GM18505 (cell line): ENCODE data around the gene DDTL.
"Not testable (repeated sequence)": the region's sequence is repeated elsewhere in the genome, so short reads cannot be mapped to it uniquely, and the experiment has no call there.

Source experiments
- ATAC-seq: cut with Tn5 transposase; IDR thresholded peaks from one replicate; pipeline ENCODE4 v1.9.1; 2021; ENCODE audit not compliant: unreplicated experiment
- POLR2A ChIP-seq: IDR thresholded peaks from 4 replicates; pipeline ENCODE4 v1.6.1; 2011; ENCODE audit warnings: borderline replicate concordance; ENCODE audit not compliant: insufficient read depth, insufficient read length; ENCODE audit errors: extremely low read depth

Gene DDTL

DNA sequence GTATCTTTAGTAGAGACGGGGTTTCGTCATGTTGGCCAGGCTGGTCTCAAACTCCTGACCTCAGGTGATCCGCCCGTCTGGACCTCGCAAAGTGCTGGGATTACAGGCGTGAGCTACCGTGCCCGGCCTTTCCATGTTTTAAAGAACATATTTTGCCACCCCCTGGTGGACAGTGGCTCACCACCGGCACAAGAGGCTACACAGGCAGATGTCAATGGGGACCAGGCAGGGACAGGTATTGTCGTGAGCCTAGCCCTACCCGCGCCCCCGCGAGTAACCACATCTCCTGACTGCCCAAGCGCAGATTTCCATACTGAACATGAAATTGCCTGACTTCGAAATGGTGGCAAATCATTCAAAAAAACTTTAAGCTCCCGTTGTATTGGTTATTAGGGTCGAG, 594 bp upstream of the DDTL start:
- ATAC-seq: peak; percentile 22

DNA sequence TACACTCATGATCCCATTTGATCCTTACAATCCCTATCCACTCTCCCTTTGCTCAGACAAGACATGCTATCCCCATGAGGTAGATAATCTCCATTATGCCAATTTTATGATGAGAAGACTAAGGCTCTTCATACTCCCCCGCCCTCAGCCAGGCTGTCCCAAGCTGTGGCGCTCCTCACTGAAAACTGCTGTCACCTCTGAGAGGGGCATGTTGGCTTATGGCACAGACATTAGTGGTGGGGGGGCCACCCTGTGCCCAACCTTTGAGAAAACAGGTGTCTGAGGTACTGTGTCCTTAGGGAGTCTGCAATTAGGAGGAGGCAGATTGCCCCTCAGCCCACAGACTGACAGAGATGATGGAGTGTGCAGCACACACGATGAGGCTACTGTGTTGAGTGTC, 2.4 kb downstream of the DDTL start:
- no peak for TF ChIP-seq POLR2A
- no peak for ATAC-seq

DNA sequence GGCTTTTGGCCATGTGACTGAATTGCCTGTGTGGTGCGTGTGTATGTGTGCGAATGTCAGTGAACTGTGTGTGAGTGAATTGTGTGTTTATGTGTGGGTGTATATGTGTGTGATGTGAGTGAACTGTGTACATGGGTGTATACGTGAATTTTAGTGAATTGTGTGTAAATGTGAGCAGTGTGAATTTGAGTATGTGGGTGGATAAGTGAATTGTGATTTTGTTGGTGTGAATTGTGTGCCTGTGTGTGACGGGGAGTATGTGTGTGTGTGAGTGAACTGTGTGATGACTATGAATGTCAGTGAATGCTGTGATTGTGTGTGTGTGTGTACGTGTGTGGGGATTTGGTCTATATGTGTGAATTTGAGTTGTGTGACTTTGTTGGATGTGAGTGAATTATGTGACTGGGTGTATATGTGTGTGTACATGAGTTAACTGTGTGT, 3.5 kb downstream of the DDTL start:
- TF ChIP-seq POLR2A: no peak
- ATAC-seq: no peak

DNA sequence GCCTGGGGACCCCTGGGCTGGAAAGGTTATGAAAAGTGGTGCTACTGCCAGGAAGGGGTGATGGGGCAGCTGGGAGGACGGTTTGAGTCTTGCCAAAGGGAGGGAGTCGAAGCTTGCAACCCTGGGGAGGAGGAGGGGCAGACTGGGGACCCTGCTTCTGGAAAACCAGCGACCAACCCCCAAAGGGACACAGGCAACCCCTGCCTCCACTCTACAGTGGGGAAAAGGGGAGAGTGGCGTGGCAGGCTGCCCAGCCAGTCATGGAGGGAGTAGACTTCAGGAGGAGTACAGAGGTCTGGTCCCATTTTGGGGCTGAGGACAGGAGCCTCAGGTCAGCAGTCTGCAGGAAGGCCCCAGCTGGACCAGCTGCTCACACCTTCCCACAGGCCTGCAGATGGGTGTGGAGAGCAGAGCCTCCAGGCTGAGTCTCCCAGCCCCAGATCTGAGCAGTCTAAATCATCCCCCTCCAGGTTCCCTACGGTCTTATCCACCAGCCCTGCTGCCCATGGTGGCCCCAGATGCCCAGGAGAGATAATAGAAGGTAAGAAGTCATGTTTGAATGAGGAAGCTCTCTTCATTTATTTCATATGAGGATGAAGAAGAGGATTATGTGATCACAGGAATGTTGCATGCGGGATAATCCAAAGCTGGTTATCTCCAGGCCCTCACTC, 4.3 kb downstream of the DDTL start:
- TF ChIP-seq POLR2A: no peak
- ATAC-seq: no peak

DNA sequence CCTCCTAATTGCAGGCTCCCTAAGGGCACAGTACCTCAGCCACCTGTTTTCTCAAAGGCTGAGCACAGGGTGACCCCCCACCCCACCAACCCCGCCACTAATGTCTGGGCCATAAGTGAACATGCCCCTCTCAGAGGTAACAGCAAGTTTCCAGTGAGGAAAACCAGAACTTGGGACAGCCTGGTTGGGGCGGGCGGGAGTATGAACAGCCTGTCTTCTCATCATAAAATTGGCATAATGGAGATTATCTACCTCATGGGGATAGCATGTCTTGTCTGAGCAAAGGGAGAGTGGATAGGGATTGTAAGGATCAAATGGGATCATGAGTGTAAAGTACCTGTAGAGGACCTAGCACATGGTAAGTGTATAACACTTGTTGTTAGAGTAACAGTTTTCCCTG, 5.2 kb downstream of the DDTL start:
- not testable (repeated sequence) for ATAC-seq

DNA sequence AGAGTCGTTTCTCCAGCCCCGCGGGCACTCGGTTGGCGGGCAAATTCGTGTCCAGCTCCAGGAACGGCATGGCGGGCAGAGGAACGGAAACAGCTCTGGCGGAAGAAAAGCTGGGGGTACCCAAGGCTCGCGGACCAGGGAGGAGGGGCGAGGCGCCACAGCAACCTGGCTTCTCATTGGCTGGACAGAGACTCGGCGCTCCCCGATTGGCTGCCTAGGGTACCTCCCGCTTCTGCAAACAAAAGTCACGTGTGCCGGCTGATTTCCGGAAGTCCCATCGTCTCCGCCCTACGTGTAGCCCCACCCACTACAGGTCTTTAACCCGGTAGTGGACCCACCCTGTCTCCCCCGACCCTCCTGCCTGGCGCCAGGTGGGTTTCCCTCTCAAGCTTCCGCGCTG, 7.7 kb downstream of the DDTL start, which contains the start of gene DDT:
DDT (minus strand) TSS at position 97 of the 400 bp plus-strand sequence; CDS start at position 70, 27 bp downstream.
- ATAC-seq: peak; percentile 75

DNA sequence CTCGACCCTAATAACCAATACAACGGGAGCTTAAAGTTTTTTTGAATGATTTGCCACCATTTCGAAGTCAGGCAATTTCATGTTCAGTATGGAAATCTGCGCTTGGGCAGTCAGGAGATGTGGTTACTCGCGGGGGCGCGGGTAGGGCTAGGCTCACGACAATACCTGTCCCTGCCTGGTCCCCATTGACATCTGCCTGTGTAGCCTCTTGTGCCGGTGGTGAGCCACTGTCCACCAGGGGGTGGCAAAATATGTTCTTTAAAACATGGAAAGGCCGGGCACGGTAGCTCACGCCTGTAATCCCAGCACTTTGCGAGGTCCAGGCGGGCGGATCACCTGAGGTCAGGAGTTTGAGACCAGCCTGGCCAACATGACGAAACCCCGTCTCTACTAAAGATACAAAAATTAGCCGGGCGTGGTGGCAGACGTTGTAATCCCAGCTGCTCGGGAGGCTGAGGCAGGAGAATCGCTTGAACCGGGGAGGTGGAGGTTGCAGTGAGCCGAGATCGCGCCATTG, 8.2 kb downstream of the DDTL start:
- peak; percentile 25 for ATAC-seq

DNA sequence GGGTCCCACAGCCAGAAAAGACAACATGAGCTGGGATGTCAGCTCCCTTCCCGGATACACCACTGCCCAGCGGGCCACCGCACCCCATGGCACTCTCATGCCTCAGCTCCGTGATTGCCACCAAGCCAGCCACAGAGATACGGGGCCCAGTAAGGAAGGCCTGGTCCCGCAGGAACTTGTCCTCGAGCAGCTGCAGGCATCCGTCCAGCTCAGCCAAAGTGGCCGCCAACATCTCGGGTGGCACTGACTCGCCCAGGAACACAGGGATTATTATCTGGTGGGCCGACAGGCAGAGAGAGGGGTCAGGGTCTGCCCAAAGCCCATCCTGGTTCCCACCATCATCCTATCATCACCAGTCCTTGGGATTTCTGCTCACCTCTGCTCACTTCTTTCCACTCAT, 10.6 kb downstream of the DDTL start:
- ATAC-seq: not testable (repeated sequence)

DNA sequence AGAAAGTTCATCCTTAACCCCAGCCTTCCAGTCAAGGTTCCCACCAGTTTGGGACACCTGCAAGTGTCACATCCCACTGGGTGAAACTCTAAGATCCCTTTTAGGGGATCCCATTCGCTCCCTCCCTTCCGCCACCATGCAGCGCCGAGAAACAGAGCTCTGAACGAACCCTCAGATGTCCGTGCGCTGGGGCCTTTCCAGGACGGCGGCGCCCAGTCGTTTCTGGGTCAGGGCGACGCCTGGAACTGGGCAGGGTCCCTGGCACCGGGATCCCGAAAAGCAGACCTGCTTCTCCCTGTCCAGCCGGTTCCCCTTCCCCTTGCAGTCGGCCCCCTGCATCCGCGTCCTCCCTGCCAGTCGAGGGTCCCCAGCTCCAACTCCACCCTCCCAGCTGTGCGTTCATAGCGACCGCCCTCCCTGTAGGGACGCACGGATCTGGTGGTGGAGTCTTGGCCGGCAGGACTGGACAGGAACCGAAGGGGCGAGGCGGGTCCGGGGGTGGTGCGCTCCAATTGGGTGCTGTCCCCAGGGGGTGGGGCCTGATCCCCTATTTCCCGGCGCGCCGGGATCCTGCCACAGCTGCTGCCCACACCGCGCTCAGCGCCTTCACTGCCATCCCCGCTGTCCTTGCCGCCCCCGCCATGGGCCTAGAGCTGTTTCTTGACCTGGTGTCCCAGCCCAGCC, 13.0 kb downstream of the DDTL start, which contains the start of gene GSTT2:
GSTT2 (plus strand) TSS at position 578 of the 684 bp plus-strand sequence.
- not testable (repeated sequence) for ATAC-seq

DNA sequence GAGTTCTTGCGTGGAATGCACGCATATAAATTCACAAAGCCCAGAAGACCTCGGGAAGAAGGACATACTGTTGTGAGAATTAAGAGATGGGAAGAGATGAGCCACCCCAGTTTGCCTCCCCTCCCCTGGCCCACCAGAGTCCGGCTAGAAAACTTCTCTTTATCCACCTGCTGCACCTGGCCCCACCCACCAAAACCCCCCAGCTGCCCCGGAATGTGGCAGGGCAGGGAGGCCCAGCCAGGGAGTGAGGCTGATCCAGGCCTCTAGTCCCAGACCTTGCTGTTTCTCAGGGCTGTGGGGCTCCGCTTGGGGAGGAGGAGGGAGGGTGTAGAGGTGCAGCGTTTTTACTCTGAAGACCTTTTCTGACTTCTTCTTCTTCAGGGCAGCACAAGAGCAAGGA, 13.9 kb downstream of the DDTL start:
- not testable (repeated sequence) for ATAC-seq

DNA sequence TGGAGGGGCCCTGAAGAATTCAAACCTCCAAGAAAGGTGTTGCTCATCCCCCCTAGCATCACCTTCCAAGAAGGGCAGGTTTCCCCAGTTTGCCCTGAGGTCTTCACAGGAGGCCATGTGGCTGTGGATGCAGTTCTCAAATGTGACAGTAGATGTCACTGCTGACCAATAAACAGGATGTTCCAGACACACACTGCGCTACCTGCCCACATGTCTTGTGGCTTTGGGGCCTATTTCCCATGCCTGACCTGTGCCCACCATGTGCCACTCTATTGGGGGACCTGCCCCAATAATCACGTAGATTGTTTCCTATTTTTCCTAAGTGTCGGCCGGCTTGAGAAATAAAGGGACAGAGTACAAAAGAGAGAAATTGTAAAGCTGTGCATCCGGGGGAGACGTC, 17.7 kb downstream of the DDTL start:
- no peak for TF ChIP-seq POLR2A
- no peak for ATAC-seq

DNA sequence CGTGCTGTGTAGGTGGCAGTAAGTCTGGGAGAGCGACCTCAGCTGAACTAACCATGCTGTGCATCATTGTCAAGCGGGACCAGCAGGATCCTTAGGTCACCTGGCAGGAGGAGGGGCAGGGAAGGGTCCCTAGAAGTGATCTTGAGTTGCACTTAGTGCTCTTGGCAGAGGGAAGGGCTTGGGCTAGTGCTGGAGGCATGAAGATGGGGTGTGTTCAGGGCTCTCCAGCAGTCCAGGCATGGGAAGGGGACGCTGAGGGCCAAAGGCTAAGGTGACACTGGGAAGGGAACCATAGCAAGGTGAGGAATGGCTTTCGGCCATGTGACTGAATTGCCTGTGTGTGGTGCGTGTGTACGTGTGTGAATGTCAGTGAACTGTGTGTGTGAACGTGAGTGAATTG, 19.4 kb downstream of the DDTL start:
- not testable (repeated sequence) for ATAC-seq

DNA sequence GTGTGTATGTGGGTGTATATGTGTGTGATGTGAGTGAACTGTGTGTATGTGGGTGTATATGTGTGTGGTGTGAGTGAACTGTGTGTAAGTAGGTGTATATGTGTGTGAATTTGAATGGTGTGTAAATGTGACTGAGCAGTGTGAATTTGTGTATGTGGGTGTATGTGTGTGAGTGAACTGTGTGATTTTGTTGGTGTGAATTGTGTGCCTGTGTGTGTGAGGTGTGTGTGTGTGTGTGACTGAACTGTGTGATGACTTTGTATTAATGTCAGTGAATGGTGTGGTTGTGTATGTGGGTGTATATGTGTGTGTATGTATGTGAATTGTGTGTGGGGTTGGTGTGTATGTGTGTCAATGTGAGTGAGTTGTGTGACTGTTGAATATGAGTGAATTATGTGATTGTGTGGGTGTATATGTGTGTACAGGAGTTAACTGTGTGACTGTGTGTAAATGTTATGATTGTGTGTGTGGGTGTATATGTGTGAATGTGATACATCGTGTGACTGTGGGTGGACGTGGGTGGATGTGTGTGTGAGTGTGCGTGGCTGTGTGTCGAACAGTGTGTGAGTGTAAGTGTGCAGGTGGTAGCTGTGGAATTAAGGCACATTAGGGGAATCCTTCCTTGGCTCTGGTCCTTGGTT, 20.0 kb downstream of the DDTL start:
- ATAC-seq: not testable (repeated sequence)

DNA sequence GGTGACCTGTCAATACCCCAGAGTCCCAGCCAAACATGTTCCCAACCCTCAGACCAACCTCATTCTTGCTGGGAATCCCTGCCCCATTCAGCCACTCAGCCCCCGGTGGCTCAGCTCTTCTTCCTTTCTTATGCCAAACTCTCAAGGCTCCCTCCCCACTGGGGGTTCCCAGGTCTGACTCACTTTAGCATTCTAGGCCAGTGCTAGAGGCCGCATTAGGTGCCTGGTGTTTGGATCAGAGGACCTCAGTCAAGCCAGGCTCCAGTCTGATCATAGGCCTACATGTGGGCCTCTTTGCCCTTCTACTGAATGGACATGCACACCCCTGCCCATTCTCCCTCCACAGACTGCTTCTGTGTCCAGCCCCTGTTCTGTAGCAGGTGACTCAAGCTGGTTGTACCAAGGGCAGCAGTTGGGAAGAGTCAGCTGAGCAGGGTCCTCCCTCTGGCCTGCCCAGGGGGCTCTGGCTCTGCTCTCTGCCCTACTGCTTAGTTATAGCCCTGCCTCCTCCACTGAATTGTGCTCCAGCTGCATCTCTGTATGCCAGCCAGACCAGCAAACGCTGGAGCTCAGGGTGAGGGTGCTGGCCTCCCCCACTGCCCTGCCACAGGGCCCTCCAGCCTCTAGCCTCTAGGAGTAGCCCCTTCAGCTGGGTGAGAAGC, 23.0 kb downstream of the DDTL start:
- ATAC-seq: not testable (repeated sequence)

DNA sequence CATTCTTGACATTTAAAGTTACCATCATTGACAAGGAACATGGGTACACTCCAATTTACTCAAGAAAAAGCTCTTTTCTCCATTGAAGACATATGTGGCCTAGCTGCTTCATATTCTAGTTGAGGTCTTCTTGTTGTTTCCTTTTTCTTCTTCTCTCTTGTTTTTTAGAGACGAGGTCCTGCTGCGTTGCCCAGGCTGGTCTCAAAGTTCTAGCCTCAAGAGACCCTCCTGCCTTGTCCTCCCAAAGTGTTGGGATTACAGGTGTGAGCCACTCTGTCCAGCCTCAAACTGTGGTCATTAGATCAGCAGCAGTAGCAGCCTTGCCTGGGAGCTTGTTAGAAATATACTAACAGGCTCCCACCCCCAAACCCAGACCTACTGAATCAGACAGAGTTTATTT, 26.4 kb downstream of the DDTL start:
- ATAC-seq: not testable (repeated sequence)

DNA sequence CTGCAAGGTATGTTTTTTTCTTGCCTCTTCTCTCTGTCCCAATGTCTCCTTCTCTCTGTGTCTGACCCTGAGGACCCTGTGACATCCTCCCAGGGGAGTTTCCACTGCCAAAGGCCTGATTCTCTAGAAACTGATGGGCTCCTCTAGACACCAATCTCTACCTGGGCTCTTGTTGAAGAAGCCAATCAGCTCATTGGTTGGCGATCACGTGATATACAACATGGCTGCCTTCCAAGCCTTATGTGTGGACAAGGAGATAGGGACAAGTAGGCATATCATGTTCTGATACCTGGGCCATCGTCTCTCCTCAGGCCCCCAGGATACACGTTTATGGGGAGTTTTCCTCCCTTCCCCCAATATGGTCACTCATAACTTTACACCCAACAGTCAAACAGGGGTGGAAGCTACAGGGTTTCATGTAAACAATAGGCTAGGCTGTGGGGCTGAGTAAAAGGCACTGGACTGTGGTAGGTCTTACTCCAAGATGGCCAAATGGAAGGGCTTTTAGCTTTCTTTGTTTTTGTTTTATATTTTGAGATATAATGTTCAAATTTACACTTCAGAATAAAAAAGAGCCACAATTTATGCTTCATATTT, 27.0 kb downstream of the DDTL start:
- ATAC-seq: not testable (repeated sequence)
